Ramos (cell line): ENCODE measurements around the gene PARD6G.
"Not testable (repeated sequence)": the region's sequence is repeated elsewhere in the genome, so short reads cannot be mapped to it uniquely, and the experiment has no call there.

Experiments used
- in situ Hi-C: fragments of 300-500 bp; cut with MboI; formaldehyde crosslinking; loops from one replicate; pipeline ENCODE4 v1.14.3; 2022; ENCODE audit warnings: low sequenced_read_pairs; ENCODE audit not compliant: unreplicated experiment

Gene PARD6G

DNA sequence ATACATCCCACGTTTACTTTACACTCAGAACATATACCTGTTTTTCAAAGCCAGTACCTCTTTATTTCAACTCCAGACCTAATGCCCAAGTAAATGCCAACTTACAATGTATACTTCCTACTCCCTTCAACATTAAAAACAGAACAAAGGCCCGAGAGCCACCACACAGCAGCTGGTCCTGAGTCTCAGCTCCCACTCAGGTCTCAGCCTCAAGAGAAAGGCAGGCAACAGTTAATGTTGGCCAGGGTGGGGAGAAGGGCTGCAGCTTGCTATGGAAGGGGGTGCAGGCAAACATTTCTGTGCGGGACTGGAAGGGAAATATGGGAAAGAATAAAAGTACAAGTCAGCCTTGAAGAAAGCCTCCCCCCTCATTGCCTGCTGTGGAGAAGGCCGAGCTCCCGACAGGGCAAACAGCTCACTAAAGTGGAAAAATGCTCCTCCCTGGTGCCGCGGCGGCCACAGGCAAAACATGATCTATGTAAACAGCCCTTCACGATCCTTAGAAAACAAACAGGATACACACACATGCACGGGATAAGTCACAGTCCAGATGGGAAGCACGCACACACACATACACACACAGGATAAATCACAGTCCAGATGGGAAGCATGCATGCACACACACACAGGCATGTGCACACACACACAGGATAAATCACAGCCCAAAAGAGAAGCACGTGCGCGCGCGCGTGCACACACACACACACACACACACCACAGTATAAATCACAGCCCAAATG lies 70.8 kb downstream of the PARD6G start:
- in situ Hi-C loops: no loop called here

DNA sequence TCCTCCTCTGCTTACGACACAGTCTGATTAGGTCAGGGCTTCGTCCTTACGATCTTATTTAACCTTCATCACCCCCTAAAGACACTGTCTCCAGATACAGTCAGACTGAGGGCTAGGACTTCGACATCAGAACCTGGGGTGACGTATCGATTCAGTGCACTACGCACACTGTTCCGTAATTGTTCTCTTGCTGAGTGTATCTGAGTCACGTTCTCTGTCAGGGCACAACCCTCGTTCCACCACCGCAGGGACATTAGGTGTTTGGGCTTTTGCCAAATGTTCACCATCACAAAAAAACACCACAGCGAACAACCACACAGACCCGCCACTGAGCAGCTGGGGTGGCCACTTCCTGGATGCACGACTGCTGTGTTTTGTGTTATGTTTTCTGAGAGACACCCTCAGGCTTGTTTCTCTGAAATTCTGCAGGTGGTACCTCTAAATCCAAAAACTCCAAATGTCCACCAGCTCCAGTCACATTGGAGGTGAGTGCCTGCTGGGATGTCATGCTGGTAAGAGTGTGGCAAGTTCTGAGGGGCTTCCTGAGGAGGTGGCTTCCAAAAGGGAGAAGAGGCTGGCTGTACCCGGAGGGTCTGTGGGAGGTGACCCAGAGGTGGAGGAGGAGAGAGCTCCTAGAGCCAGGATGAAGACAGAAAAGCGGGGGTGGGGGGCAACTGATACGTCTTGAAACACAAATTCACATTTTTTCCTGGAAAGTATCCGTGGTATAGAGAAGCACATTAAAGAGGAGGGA lies 71.7 kb downstream of the PARD6G start:
- in situ Hi-C loops: no loop called here

DNA sequence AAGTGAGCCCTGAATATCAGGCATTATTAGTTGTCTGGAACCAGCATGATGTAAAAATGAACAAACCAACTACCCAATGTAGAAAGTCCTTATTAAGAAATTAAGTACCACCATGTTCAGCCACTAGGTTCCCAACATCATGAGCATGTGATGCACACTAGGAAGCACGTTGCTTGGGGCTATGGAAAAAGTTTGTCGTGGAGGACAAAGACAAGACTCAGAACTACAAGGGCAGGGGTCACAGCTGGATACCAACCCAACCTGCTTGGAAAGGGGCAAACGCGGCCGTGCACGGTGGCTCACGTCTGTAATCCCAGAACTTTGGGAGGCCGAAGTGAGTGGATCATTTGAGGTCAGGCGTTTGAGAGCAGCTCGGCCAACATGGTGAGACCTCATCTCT lies 74.3 kb downstream of the PARD6G start:
- in situ Hi-C loops: no loop called here

DNA sequence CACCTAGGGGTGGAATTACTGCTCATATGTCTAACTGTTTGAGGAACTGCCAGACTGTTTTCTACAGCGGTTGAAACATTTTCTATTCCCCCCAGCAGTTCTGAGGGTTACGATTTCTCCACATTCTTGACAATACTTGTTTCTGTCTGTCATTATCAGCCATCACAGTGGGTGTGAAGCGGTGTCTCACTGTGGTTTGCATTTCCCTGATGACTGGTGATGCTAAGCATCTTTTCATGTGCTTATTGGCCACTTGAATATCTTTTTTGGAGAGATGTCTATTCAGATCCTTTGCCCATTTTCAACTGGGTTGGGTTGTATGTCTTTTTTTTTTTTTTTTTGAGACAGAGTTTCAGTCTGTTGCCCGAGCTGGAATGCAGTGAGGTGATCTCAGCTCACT lies 75.3 kb downstream of the PARD6G start:
- in situ Hi-C loops: no loop called here

DNA sequence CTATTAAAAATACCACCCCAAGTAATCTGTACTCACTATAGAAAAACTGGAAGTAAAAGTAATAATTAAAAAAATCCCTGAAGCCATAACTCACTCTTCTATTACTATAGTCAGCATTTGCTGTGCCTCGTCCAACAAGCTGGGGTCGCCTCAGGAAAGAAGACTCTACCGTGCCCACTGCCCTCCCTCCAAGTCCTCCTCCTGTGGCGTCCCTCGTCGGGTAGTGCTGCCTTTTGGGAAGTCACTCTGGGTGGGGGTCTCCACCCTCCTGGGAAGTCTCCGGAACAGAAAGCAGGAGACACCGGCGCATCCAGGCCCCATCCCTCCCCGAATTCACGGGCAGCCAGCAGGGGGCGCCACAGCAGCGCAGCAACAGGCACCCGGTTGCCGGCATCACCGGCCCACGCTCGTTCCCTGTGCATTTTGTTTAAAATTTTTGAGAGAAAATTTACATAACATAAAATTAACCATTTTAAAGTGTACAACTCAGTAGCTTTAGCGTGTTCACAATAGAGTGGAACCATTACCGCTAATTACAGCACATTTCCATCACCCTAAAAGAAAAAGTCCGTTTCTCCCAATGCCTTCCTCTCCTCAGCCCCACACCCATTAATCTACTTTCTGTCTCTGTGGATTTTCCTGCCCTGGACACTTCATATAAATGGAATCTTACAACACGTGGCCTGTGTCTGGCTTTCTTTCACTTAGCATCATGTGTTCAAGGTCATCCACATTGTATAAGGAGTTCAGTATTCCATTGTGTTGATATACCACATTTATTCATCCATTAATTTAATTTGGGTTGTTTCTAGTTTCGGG lies 76.1 kb downstream of the PARD6G start:
- in situ Hi-C loops: no loop called here

DNA sequence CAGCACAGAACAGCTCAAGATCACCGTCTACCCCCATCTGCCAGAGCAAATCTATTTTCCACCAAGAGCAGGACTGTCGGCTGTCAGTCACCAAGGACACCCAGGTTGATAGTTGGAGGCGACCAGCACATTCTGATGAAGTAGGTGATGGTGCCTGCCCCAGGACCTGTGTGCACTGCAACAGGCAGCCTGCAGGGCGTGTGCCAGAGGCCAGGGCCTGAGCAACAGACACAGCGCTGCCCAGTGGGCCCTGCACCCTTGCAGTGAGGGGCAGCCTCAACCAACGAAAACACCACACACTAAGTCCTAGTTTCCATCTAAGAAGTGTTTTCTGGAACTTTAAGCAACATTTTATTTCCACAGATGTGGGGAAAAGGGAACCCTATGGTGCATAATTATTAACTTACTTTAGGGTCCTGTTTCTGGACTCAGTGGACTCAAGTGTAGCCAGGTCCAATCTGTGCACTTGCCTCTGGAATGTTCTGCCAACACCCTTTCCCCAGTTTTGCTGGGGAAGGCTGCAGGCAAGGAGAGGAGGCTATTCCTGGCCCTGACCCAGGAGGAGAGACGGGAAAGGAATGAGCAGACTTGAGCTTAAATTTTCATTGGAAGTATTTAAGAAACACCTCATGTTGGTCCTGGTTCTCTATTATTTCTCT lies 76.8 kb downstream of the PARD6G start:
- in situ Hi-C loops: no loop called here

DNA sequence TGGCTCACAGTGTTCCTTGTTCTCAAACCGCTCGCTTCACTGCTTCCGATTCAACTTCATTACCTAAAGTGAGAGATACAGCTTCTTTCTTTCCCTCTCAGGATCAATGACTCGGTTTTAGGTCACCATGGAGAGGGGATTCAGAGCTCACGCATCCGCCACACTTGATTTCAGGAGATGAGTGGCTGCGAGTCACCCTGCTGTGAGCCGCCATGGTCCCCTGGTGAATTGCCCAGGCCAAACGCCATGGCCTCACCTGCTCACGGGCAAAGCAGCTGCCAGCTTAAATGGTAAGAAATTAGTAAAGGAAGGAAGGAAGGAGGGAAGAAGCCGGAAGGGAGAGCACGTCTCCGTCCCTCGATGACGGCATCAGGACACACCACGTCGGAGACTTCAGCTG lies 77.7 kb downstream of the PARD6G start:
- in situ Hi-C loops: no loop called here

DNA sequence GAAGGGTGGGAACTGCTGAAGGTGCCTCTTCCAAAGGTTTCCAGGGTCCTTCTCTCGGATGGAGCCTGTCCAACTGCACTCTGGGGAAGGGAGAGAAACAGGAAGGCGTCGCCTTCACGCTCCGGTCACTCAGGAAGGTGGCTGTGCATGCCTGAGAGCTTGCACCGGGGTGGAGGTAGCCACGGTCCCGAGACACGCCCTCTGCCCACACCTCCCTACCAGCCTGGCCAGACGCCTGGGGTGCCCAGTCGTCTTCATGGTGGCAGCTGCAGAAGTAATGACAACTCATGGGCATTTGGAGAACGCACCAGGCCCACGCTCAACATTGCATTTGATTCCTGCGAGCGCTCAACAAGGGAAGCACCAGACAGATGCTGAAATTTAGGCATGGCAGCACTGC lies 78.3 kb downstream of the PARD6G start:
- in situ Hi-C loops: no loop called here

DNA sequence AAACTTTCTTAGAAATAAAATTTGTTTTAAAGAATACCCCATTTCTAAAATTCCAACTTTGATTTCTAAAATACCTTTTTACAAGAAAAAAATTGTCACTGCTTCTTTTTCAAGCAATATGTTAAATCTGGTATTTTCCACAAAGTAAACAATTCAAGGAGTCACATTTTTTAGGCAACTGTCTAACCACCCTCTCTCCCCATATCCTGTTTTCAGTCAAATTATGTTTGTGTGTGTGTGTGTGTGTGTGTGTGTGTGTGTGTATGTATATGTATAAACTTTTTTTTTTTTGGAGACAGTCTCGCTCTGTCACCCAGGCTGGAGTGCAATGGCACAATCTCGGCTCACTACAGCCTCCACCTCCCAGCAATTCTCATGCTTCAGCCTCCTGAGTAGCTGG lies 79.0 kb downstream of the PARD6G start:
- in situ Hi-C loops: no loop called here

DNA sequence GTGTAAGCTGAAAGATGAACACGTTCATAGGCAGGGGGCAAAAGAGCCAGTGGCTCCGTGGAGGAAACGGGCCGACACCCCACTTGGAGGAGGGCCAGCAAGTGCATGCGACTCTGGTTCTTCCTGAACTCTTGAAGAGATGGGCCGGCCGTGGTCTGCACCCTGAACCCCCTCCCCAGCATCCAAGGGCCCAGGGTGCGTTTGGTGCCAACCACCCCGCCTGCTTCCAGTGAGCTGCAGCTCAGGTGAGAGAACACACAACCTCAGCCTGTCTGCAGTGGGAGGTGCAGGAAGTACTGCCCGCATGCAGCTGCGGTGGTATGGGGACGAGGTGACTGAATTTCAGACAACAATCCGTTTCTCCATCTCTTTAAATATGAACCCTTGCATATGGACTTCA lies 79.4 kb downstream of the PARD6G start:
- in situ Hi-C loops: no loop called here

DNA sequence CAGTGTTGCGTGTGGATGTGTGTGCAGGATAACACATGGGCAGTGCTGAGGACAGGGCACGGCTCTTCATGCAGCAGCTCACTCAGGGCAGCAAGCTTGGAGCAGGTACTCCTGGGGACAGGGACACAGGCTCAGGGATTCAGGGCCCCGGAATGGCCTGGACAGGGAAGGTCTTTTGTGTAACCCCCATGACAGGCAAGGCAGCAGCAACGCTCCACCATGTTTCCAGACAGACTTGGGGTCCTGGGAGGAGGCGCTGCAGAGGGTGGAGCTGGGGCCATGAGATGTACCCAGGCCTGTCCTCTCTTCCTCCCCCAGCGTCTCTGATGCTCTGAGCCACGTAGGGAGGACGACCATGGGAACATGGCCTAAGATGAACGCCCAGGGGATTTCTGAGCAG lies 80.0 kb downstream of the PARD6G start:
- in situ Hi-C loops: no loop called here

DNA sequence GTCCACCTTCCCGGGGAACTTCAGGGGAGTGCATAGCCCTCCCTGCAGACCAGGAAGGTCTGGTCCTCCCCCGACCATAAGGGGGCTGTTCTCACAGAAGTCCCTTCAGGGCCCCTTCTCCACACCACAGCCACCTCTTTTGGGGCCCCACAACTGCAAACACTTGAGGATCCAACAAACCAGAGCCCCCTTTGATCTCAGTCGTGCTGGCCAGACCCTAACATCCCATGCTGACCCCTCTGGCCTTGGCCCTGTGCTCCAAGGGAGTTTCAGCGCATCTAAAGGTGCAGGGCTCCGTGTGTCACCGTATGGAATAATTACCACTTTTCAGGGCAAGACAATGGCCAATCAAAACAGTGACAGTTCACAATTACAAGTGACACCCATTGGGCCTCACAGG lies 80.6 kb downstream of the PARD6G start:
- in situ Hi-C loops: no loop called here

DNA sequence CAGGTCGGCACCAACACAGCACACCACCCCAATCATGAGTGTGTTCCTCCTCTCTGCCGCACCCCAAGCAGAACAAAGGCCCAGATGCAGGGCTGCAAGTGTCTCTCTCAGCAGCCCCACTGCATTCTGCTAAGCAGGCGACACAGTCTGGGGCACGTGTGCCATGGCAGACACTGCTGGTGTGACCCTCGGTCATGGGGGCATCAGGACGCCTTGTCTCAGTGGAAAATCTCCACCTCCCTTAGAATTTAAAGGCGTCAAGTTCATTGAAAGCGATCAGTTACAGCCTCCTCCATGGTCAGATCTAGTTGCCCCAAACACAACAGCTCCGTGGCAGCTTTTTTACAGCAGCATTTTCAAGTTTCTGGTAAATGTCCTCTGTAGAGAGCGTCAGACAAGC lies 81.1 kb downstream of the PARD6G start:
- in situ Hi-C loops: no loop called here

DNA sequence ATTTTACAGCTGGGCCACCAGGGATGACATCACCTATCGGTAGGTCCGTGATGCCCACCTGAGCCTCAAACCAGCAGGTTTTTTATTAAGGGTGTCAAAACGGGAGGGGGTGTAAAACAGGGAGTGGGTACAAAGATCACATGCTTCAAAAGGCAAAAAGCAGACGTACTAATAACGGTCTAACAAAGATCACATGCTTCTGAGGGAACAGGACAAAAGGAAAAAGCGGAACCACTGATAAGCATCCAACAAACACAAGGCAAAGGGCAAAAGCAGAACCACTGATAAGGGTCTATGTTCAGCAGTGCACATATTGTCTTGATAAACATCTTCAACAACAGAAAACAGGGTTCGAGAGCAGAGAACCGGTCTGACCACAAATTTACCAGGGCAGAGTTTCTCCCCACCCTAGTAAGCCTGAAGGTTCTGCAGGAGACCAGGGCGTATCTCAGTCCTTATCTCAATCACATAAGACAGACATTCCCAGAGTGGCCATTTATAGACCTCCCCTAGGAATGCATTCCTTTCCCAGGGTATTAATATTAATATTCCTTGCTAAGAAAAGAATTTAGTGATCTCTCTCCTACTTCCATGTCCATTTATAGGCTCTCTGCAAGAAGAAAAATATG lies 82.5 kb downstream of the PARD6G start:
- in situ Hi-C loops: not testable (repeated sequence)

DNA sequence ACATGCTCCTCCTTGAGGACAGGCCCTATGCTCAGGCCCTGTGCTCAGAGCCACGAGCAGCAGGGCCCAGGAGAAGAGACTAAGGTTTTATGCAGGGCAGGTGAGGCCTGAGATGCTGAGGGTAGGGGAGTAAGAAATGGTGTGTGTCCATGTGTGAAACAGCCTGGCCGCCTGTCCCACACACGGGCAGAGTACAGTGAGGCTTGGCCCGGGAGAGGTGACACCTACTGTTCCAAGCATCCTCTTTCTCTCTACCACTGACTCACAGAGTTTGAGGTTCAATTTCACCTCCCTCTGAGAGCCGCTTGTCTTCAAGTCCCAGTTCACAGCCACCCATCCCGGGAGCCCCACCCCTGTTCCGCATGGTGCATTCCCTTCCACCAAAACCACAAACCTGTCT lies 84.1 kb downstream of the PARD6G start:
- in situ Hi-C loops: no loop called here

DNA sequence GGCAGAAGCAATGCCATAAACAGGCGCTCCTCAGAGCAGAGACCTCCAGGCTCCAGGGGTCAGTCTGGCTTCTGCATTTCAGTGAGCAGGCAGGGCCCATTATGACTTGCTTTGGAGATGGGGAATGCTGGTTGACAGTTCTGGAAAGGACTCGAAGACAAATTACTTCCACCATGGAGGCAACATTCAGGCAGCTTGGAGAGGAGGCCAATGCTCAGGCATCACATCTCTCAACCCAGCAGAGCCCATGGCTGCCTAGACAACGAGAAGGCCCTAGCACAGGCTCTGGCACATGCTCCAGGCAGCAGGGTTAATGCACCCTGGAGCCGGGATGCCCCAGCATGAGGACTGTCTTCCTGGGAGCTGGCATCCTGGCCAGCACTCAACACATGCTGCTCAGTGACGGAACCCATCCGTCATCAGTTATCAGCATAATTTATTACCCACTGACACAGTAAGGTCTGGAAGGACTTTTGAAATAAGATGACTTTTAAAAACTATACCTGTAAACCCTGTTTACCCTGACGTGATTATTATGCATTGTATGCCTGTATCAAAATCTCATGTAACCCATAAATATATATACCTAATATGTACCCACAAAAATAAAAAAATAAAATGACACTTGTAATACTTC lies 85.4 kb downstream of the PARD6G start:
- in situ Hi-C loops: no loop called here

DNA sequence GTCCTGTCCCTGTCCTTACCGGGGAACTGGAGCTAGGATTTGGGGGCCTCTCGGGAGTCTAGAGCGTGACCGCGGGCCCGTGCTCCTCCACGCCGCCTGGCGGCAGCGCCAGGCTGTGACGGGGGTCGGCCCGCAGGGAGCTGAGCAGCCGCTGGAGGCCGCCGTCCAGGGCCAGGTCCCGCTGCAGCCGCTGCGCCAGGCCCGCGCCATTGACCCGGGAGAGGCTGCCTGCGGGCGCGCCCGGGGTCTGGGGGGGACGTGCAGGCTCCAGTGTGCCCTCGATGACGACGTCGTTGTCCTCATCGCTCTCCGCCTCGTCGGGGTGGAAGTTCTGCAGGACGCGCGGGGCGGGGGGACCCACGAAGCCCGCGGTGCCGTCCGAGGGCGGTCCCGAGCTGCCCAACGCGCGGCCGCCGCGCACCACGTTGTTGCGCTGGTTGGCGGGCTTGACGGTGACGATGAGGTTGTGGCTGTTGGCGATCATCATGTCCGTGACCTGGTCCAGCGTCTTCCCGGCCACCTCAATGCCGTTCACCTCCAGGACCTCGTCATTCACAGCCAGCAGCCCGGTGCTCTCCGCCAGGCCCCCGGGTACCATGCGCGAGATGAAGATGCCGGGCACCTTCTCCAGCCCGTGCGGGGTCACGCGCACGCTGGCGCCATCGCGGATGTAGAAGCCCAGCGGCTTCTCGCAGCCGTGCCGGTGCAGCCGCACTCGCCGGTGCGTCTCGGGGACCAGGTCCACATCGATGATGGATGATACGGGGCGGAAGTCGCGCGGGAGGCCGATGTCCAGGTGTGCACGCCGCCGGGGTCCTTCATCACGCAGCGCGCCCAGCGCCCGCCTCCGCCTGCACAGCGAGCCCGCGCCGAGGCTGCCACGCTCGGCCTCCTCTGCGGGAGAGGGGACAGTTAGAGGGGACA lies 87.3 kb downstream of the PARD6G start:
- in situ Hi-C loops: no loop called here

DNA sequence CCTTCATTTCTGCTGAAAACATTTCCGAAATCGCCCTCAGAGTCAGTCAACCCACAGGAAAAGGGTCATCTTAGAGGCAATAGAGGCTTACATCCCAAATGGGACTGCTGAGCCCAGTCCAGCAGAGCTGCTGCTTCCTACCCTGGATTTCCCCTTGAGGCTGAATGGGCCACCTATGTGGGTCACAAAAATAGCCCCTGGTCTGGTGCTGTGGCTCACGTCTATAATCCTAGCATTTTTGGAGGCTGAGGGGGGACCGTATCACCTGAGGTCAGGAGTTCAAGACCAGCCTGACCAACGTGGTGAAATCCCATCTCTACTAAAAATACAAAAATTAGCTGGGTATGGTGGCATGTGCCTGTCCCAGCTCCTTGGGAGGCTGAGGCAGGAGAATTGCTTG lies 88.9 kb downstream of the PARD6G start:
- in situ Hi-C loops: no loop called here
